Panc1 (cell line): Measurements from ENCODE around the gene CRIP3. TPM values are rescaled to one million over a fixed set of nuclear protein-coding genes. Genes with fewer than 3 reads are reported as not detected.

Experiments used
- ATAC-seq: fragments of 200-7000 bp; cut with Tn5 transposase; 2 replicates; pipeline ENCODE4 v1.9.1; 2020; ENCODE audit warnings: mild to moderate bottlenecking, moderate library complexity
- BruUV-seq: library from RNA; stranded (reverse); fragments of 400-500 nt; replicated peaks from 2 replicates; lab custom pipeline; 2021; lab: Mats Ljungman, UMichigan
- CTCF ChIA-PET: fragments of 300-600 bp; sonication (Branson Sonifier 250); formaldehyde crosslinking; loops from one replicate; lab custom pipeline; 2022; ENCODE audit warnings: antibody characterized with exemption; lab: Charles Lee
- POLR2A ChIA-PET: fragments of 300-600 bp; sonication (Branson Sonifier 250); formaldehyde crosslinking; loops from one replicate; lab custom pipeline; 2022; ENCODE audit warnings: antibody characterized with exemption; lab: Charles Lee
- DNase-seq: peaks from one replicate; pipeline ENCODE4 v3.0.0-alpha.2; 2010; ENCODE audit warnings: low read depth, low spot score
- H3K27ac ChIP-seq: 2 replicates; pipeline ENCODE4 v1.5.1; 2011; ENCODE audit warnings: mild to moderate bottlenecking, low read length, inconsistent platforms
- H3K27me3 ChIP-seq: fragments of 200-500 bp; sonication (Bioruptor generic); 2 replicates; pipeline ENCODE4 v1.6.0; 2014; ENCODE audit warnings: low read length, inconsistent platforms; ENCODE audit not compliant: control insufficient read depth, insufficient read depth
- H3K36me3 ChIP-seq: fragments of 200-500 bp; sonication (Bioruptor generic); 2 replicates; pipeline ENCODE4 v1.5.1; 2014; ENCODE audit warnings: inconsistent platforms, mild to moderate bottlenecking, low read length, moderate library complexity; ENCODE audit not compliant: control insufficient read depth, insufficient read depth
- H3K4me1 ChIP-seq: 2 replicates; pipeline ENCODE4 v1.5.1; 2011; ENCODE audit warnings: inconsistent platforms, mild to moderate bottlenecking, low read length, moderate library complexity; ENCODE audit not compliant: control insufficient read depth, insufficient read depth
- H3K4me3 ChIP-seq, 2 experiments: 2 replicates each; pipeline ENCODE4 v1.5.1; 2011 to 2012; ENCODE audit warnings: low read depth in 2 of 2, low read length in 2 of 2, mild to moderate bottlenecking in 2 of 2, inconsistent platforms in 1 of 2, moderate library complexity in 1 of 2
- H3K9me3 ChIP-seq: fragments of 200-500 bp; sonication (Bioruptor generic); 2 replicates; pipeline ENCODE4 v1.5.1; 2014; ENCODE audit warnings: low read depth, mild to moderate bottlenecking, inconsistent platforms, low read length, moderate library complexity; ENCODE audit not compliant: control insufficient read depth, insufficient read depth
- CTCF ChIP-seq: fragments of 450-650 bp; IDR thresholded peaks from 2 replicates; pipeline ENCODE4 v1.5.1; 2017; ENCODE audit warnings: mild to moderate bottlenecking
- POLR2AphosphoS5 ChIP-seq: IDR thresholded peaks from 2 replicates; pipeline ENCODE4 v1.6.1; 2012; ENCODE audit warnings: mild to moderate bottlenecking, low read depth, low read length, moderate library complexity
- REST ChIP-seq, 2 experiments: IDR thresholded peaks; 2 replicates each; pipeline ENCODE4 v1.6.1; 2011 to 2012; ENCODE audit warnings: low read depth in 2 of 2, control low read depth in 1 of 2, low read length in 1 of 2, mild to moderate bottlenecking in 1 of 2, moderate library complexity in 1 of 2; ENCODE audit not compliant: insufficient read depth in 1 of 2
- SIN3A ChIP-seq: IDR thresholded peaks from 2 replicates; pipeline ENCODE4 v1.6.1; 2012; ENCODE audit warnings: low read depth, mild to moderate bottlenecking, low read length, moderate library complexity, borderline replicate concordance; ENCODE audit not compliant: insufficient read depth
- TCF7L2 ChIP-seq: IDR thresholded peaks from 2 replicates; pipeline ENCODE4 v1.6.1; 2011; ENCODE audit warnings: mild to moderate bottlenecking, low read depth, low read length, inconsistent platforms
- in situ Hi-C: cut with HindIII; loops from 2 replicates; pipeline ENCODE4 v1.10.0; 2016; ENCODE audit warnings: low sequenced_read_pairs, low pct_unique_long_range_greater_than_20kb
- intact Hi-C: fragments of 100-400 bp; cut with micrococcal nuclease; formaldehyde crosslinking; loops from one replicate; pipeline ENCODE4 v1.10.0; 2022; ENCODE audit not compliant: unreplicated experiment
- total RNA-seq: library from RNA; stranded (reverse); gene quantifications from one replicate; pipeline ENCODE4 v1.2.1, GENCODE V29; 2021; ENCODE audit not compliant: unreplicated experiment

The CRIP3 gene
- total RNA-seq, 1 experiment from 2014 or later, result 0.64 TPM

- in situ Hi-C loops (no loop called here), intact Hi-C loops (no loop called here)
- Histone ChIP-seq H3K4me1 (no peaks in the 10 kb centered on the region), H3K9me3 (no peaks in the 10 kb centered on the region), H3K27me3 (0 out of 2 replicates have a peak, but pooled peaks cover 2% of the 10 kb centered on the region), H3K27ac (no peak overlapping the region), H3K36me3 (no peaks in the 10 kb centered on the region), H3K4me3 (no peak overlapping the region)
- no peak for ATAC-seq
- TF ChIP-seq CTCF, result no peak
- TF ChIP-seq REST (IDR thresholded peaks at IDR 0.05; ENCODE audit: insufficient read depth in 1 of 2, low read depth in 2 of 2, low read length in 1 of 2), result no peak
- no peak for TF ChIP-seq TCF7L2
- TF ChIP-seq POLR2AphosphoS5, result no peak
- no peak for TF ChIP-seq SIN3A
- no TSS peak for BruUV-seq
- POLR2A ChIA-PET, result no interaction called here
- DNase-seq, result no peak
- CTCF ChIA-PET, result interaction anchor here (0.7 kb wide), 1 partner anchor 34 kb away, joined by 3 read pairs; no protein-coding TSS in a partner anchor
Measured at GRCh38 chr6:43274916-43275597, 33.6 kb downstream of the CRIP3 start.

GRCh38 chr6:43274127-43274915 is 34.3 kb downstream of the CRIP3 start:
- H3K36me3 ChIP-seq, result no peaks in the 10 kb centered on the region
- no TSS peak for BruUV-seq
- no peak for DNase-seq
- no peak for ATAC-seq
- H3K27ac ChIP-seq, result no peak overlapping the region
- no peaks in the 10 kb centered on the region; the same call in 1 of the 2 replicates for H3K4me1 ChIP-seq
- TF ChIP-seq REST (IDR thresholded peaks at IDR 0.05; ENCODE audit: insufficient read depth in 1 of 2, low read depth in 2 of 2, low read length in 1 of 2) (no peak), CTCF (no peak), TCF7L2 (no peak), SIN3A (no peak), POLR2AphosphoS5 (no peak)
- in situ Hi-C loops (no loop called here), intact Hi-C loops (no loop called here)
- CTCF ChIA-PET, result interaction anchor here (0.6 kb wide), 1 partner anchor 167 kb away, joined by 4 read pairs; no protein-coding TSS in a partner anchor
- no peaks in the 10 kb centered on the region for H3K9me3 ChIP-seq
- POLR2A ChIA-PET, result no interaction called here
- 0 out of 2 replicates have a peak, but pooled peaks cover 2% of the 10 kb centered on the region for H3K27me3 ChIP-seq
- no peak overlapping the region for H3K4me3 ChIP-seq
